NT2/D1 (cell line): ENCODE measurements around the gene ZSCAN5A.

Source experiments
- SUZ12 ChIP-seq: IDR thresholded peaks from 2 replicates; pipeline ENCODE4 v1.6.1; 2011; ENCODE audit not compliant: insufficient read length, insufficient read depth; ENCODE audit errors: extremely low read depth
- YY1 ChIP-seq: IDR thresholded peaks from 2 replicates; pipeline ENCODE4 v1.6.1; 2011; ENCODE audit not compliant: insufficient read length, insufficient read depth

- TF ChIP-seq SUZ12 (no peak), YY1 (no peak)
These were observed 91.7 kb downstream of the ZSCAN5A start for GRCh38 chr19:56222901-56223300.
